Mesodermal cell (in vitro differentiated cells): ENCODE data around the gene SLC17A5.

Experiments
- H3K27ac ChIP-seq: 2 replicates; pipeline ENCODE4 v1.7.0; 2013; ENCODE audit warnings: mild to moderate bottlenecking, low read depth, low read length, moderate library complexity; ENCODE audit not compliant: severe bottlenecking
- H3K36me3 ChIP-seq: 2 replicates; pipeline ENCODE4 v1.7.1; 2013; ENCODE audit warnings: mild to moderate bottlenecking, low read length, moderate library complexity; ENCODE audit not compliant: control insufficient read depth, insufficient read depth
- H3K4me1 ChIP-seq: one replicate; pipeline ENCODE4 v1.7.1; 2013; ENCODE audit warnings: mild to moderate bottlenecking, low read length; ENCODE audit not compliant: insufficient read depth, control insufficient read depth, poor library complexity, severe bottlenecking
- H3K4me3 ChIP-seq: 2 replicates; pipeline ENCODE4 v1.7.0; 2013; ENCODE audit warnings: low read length, control low read depth, mild to moderate bottlenecking; ENCODE audit not compliant: insufficient read depth, poor library complexity, severe bottlenecking; ENCODE audit errors: extremely low read depth
- H3K9me3 ChIP-seq: 2 replicates; pipeline ENCODE4 v1.7.1; 2013; ENCODE audit warnings: mild to moderate bottlenecking, low read length, moderate library complexity; ENCODE audit not compliant: control insufficient read depth
- WGBS, 2 experiments: methylation state at CpG; one replicate each; pipeline ENCODE4 v1.1.5; 2013; ENCODE audit warnings: missing lambda C conversion rate in 2 of 2; ENCODE audit not compliant: insufficient coverage in 2 of 2; 5-methylcytosine and 5-hydroxymethylcytosine counted together

SLC17A5 gene

GRCh38 chr6:73548458-73549446 is 105.0 kb downstream of the SLC17A5 start:
- Histone ChIP-seq H3K9me3 (no peaks in the 10 kb centered on the region), H3K4me1 (no peaks in the 10 kb centered on the region), H3K36me3 (no peaks in the 10 kb centered on the region), H3K27ac (no peak overlapping the region), H3K4me3 (no peak overlapping the region)
- 91 to 99% methylated on average over 6 to 7 of the region's 12 CpGs for WGBS, 2 experiments

GRCh38 chr6:73547036-73547435 is 106.8 kb downstream of the SLC17A5 start:
- Histone ChIP-seq H3K4me1 (no peaks in the 10 kb centered on the region), H3K27ac (no peak overlapping the region), H3K36me3 (no peaks in the 10 kb centered on the region), H3K4me3 (no peak overlapping the region), H3K9me3 (no peaks in the 10 kb centered on the region)
- WGBS, 2 experiments = no CpG with 5 or more reads among the region's 1 CpG
